NT2/D1 (cell line): ENCODE measurements around the gene FUNDC2.

Experiments
- DNase-seq: peaks from one replicate; pipeline ENCODE4 v3.0.0-alpha.2; 2011; ENCODE audit warnings: low read depth, low spot score
- H3K27me3 ChIP-seq: 2 replicates; pipeline ENCODE4 v1.6.0; 2011; ENCODE audit warnings: mild to moderate bottlenecking; ENCODE audit not compliant: insufficient read length, insufficient read depth
- H3K36me3 ChIP-seq: 2 replicates; pipeline ENCODE4 v1.6.1; 2011; ENCODE audit warnings: mild to moderate bottlenecking, low read length, mixed read lengths; ENCODE audit not compliant: insufficient read depth, insufficient read length
- H3K4me1 ChIP-seq: 2 replicates; pipeline ENCODE4 v1.5.1; 2011; ENCODE audit not compliant: insufficient read depth, insufficient read length
- H3K4me3 ChIP-seq: 2 replicates; pipeline ENCODE4 v1.5.1; 2011; ENCODE audit warnings: low read depth; ENCODE audit not compliant: insufficient read length
- H3K9ac ChIP-seq: 2 replicates; pipeline ENCODE4 v1.6.0; 2011; ENCODE audit warnings: low read depth; ENCODE audit not compliant: insufficient read length
- H3K9me3 ChIP-seq: 2 replicates; pipeline ENCODE4 v1.5.1; 2011; ENCODE audit warnings: mild to moderate bottlenecking, low read length; ENCODE audit not compliant: insufficient read depth
- SUZ12 ChIP-seq: IDR thresholded peaks from 2 replicates; pipeline ENCODE4 v1.6.1; 2011; ENCODE audit not compliant: insufficient read length, insufficient read depth; ENCODE audit errors: extremely low read depth
- YY1 ChIP-seq: IDR thresholded peaks from 2 replicates; pipeline ENCODE4 v1.6.1; 2011; ENCODE audit not compliant: insufficient read length, insufficient read depth
- ZNF274 ChIP-seq: IDR thresholded peaks from 2 replicates; pipeline ENCODE4 v1.6.1; 2011; ENCODE audit warnings: mild to moderate bottlenecking, low read depth, low read length

The FUNDC2 gene

DNA sequence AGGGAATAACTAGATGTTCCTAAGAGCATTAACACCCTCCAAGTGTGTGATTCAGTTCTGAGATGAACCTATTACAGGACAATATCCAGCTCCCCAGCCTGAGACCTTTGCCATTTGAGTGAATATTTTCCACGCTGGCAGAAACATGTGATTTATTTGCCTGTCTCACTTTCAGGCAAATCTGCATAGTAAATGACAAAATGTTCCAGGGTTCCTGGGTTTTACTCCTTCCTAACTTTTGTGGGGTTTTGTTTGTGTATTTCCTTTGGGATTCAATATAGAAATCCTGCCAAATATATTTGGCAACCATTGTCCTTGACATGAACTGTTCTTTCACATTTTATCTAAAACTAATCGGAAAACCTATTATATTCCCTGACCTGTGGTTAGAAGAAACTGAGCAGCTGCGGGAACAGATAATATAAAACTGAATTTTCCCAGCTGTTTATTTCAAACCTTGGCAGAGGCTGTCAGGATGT lies 16.6 kb upstream of the FUNDC2 start:
- H3K4me1 ChIP-seq, result no peaks in the 10 kb centered on the region
- H3K36me3 ChIP-seq, result no peaks in the 10 kb centered on the region
- H3K4me3 ChIP-seq, result no peak overlapping the region
- no peak for DNase-seq
- H3K27me3 ChIP-seq, result no peaks in the 10 kb centered on the region
- TF ChIP-seq ZNF274 (no peak), YY1 (no peak), SUZ12 (no peak)
- no peak overlapping the region for H3K9ac ChIP-seq
- no peaks in the 10 kb centered on the region for H3K9me3 ChIP-seq

DNA sequence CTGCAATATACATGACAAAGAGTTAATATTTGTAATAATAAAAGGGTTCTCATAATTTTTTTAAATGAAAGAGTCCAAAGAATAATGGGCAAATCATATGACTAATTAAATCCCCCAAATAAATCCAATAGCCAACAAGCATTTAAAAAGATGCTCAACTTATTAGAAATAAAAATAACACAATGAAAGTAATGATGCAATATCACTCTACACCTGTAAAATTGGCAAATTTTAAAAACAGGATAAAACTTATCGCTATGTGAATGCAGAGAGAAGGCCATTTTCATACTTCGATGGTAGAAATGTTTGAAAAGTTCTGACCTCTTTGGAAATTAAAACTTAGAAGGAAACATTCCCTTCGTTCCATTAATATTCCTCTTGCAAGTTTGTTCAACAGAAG lies 6.1 kb upstream of the FUNDC2 start:
- no peak for TF ChIP-seq ZNF274
- TF ChIP-seq SUZ12, result no peak
- H3K36me3 ChIP-seq, result no peaks in the 10 kb centered on the region
- no peaks in the 10 kb centered on the region for H3K4me1 ChIP-seq
- H3K27me3 ChIP-seq, result no peaks in the 10 kb centered on the region
- H3K9ac ChIP-seq, result no peak overlapping the region
- no peak overlapping the region for H3K4me3 ChIP-seq
- H3K9me3 ChIP-seq, result no peaks in the 10 kb centered on the region
- no peak for DNase-seq

DNA sequence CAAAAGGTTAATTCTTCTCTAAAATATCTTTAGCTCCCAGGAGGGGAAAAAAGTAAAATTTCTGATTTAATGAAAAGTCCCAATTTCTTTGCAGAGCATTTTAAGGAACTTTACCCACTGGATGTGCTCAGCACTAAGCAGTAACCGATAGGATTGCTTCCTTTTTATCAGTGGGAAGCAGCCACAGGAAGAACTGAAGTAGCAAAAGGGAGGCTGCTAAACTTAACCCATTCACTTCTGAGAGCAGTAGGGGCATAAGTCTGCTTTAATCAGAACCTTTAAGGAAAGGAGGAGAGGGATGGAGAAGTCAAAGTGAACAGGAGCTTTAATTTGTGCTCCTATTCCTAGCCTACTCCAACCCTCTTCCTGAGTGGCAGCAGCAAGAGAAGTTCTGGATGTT lies 4.1 kb upstream of the FUNDC2 start, which contains the start of gene F8:
Gene F8, minus strand, starts transcription at position 139 of the 400 bp plus-strand sequence. CDS start 171 bp downstream, outside the sequence.
- Histone ChIP-seq H3K4me1 (no peaks in the 10 kb centered on the region), H3K4me3 (no peak within 1 kb of the TSS), H3K27me3 (no peaks in the 10 kb centered on the region), H3K36me3 (no peaks in the 10 kb centered on the region), H3K9ac (no peak within 1 kb of the TSS), H3K9me3 (no peaks in the 10 kb centered on the region)
- no peak for TF ChIP-seq YY1
- no peak for TF ChIP-seq ZNF274
- no peak for TF ChIP-seq SUZ12
- no peak for DNase-seq

DNA sequence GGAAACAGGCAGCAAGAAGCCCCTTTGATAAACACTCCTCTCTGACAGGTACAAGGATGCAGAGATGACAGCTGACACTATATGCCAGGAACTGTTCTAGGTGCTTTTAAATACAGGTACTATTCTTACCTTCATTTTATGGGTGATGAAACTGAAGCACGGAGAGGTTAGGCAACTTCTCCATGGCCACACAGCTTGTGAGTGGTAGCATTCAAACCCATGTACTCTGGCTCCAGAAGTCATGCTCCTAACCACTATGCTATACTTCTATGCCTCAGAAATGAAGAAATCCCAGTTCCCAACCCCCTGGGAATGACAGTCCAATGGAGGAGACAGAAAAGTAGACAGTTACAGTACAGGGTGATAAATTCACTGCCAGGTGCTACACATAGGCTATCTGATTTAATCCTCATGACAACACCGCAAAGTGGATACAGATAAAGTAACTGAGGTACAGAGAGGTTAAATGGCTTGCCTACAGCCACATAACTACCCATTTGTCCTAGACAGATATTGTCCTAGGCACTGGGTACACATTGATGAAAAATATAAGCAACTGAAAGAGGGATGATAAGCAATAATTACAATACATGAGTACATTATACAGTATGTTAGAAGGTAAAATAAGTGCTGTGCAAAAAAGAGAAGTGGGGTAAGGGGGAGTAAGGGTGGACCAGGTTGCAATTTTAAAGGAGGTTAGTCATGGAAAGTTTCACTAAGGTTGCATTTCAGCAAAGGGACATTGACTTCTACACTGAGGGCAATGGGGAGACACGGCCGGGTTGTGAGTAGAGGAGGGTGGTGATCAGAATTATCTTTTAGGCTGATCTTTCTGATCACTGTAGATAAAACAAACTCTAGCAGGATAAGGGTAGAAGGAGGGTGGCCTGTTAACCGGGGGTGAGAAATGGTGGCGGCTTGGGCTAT lies 2.5 kb upstream of the FUNDC2 start:
- Histone ChIP-seq H3K4me3 (no peak overlapping the region), H3K27me3 (no peaks in the 10 kb centered on the region), H3K36me3 (no peaks in the 10 kb centered on the region), H3K4me1 (no peaks in the 10 kb centered on the region), H3K9me3 (no peaks in the 10 kb centered on the region), H3K9ac (no peak overlapping the region)
- no peak for DNase-seq
- TF ChIP-seq ZNF274, result no peak
- TF ChIP-seq SUZ12, result no peak
- no peak for TF ChIP-seq YY1

DNA sequence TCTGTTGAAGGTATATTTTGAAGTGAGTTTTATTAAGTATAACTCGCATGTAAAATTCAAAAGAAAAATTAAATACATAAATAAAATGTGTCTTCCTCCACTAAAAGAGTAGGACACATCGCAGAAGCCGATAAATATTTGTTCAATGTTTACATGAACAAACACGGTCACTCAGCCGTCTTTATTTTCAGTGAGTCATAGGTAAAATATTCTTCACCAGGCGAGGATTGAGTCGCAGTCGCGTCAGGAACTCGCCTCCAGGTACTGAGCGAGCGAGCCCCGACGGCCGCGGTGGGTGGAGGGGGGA lies 271 bp upstream of the FUNDC2 start:
- no peak for DNase-seq
- H3K9ac ChIP-seq, result no peak overlapping the region
- TF ChIP-seq YY1 (no peak), SUZ12 (no peak), ZNF274 (no peak)

DNA sequence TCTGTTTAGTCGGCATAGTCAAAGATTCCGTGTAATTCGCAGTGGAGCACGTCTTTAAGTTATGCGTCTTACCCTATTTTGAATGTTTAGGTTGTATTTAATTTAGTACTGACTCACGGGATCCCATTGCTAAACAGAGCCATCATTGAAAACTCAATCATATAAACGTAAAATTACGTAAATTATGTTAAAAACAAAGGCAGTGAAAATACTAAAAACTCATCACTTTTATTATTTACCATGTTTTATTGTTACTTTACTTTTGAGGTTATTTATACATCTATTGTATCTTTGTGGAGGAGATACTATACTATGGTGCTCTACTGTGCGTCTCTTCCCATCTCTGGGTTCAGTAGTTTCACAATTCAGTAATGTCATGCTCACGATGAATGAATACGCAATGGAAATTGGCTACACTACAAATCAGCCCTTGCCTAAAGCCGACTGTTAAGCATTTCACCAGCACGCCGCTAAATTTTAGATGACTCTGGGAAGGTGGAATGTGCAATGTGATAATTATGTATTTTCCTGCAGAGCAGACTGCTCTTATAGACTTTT lies 944 bp downstream of the FUNDC2 start:
- Histone ChIP-seq H3K4me3 (peak overlapping the region; percentile 70), H3K27me3 (no peaks in the 10 kb centered on the region), H3K9ac (peak overlapping the region; percentile 67), H3K9me3 (no peaks in the 10 kb centered on the region), H3K36me3 (no peaks in the 10 kb centered on the region), H3K4me1 (no peaks in the 10 kb centered on the region)
- TF ChIP-seq ZNF274 (no peak), SUZ12 (no peak)
- DNase-seq, result no peak

More for the DNA sequence above, 271 bp upstream of the FUNDC2 start:
- Histone ChIP-seq H3K9me3 (no peaks in the 10 kb centered on the region), H3K4me3 (peak overlapping the region; percentile 21), H3K36me3 (no peaks in the 10 kb centered on the region), H3K27me3 (no peaks in the 10 kb centered on the region), H3K4me1 (no peaks in the 10 kb centered on the region)

DNA sequence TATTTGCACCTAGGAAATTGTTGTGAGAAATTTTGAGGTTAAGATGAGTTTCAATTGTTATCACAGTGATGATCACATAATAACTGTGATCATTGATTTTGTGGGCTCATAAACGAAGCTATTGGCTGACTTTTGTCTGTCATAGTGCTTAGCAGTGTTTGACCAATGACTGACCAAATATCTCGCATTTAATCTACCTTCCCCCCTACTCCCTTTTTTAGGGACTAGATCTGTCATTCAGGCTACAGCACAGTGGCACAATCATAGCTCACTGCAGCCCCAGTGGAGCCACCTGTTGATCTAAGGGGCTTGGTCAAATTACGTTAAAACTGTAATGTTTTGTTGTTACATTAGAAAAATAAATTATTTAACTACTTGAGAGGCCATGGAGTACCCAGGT lies 1.5 kb downstream of the FUNDC2 start:
- DNase-seq, result no peak
- no peak overlapping the region for H3K4me3 ChIP-seq
- TF ChIP-seq YY1 (no peak), ZNF274 (no peak), SUZ12 (no peak)
- no peaks in the 10 kb centered on the region for H3K9me3 ChIP-seq
- H3K27me3 ChIP-seq, result no peaks in the 10 kb centered on the region
- no peaks in the 10 kb centered on the region for H3K36me3 ChIP-seq
- no peaks in the 10 kb centered on the region for H3K4me1 ChIP-seq
- H3K9ac ChIP-seq, result no peak overlapping the region
